Uterus (tissue), 2 donors: Measurements from ENCODE around the gene KLF11.

Experiments used
- CTCF ChIP-seq, 4 experiments: fragments of 200-600 bp in 2 of 4; fragments of 450-650 bp in 2 of 4; sonication (generic) in 2 of 4; IDR thresholded peaks; one replicate each; pipeline ENCODE4 v1.5.1; 2016 to 2019; ENCODE audit warnings: antibody characterized with exemption in 4 of 4, mild to moderate bottlenecking in 2 of 4, moderate library complexity in 1 of 4
- POLR2A ChIP-seq, 2 donors: fragments of 450-650 bp; IDR thresholded peaks; one replicate each; pipeline ENCODE4 v1.6.1; 2016; ENCODE audit warnings: antibody characterized with exemption in 2 of 2, mild to moderate bottlenecking in 1 of 2, moderate library complexity in 1 of 2

GRCh38 chr2:10006236-10007161 is 36.9 kb upstream of the KLF11 start:
- TF ChIP-seq CTCF (IDR thresholded peaks at IDR 0.05), result no peak
- TF ChIP-seq POLR2A (IDR thresholded peaks at IDR 0.05), result no peak
